Panc1 (cell line): Measurements from ENCODE around the gene DYNLL1. TPM values are rescaled to one million over a fixed set of nuclear protein-coding genes. Genes with fewer than 3 reads are reported as not detected.
A peak's percentile ranks its signal among the peaks of the same experiment; 100 is the strongest.

Experiments used
- ATAC-seq: fragments of 200-7000 bp; cut with Tn5 transposase; 2 replicates; pipeline ENCODE4 v1.9.1; 2020; ENCODE audit warnings: mild to moderate bottlenecking, moderate library complexity
- BruUV-seq: library from RNA; stranded (reverse); fragments of 400-500 nt; replicated peaks from 2 replicates; lab custom pipeline; 2021; lab: Mats Ljungman, UMichigan
- CTCF ChIA-PET: fragments of 300-600 bp; sonication (Branson Sonifier 250); formaldehyde crosslinking; loops from one replicate; lab custom pipeline; 2022; ENCODE audit warnings: antibody characterized with exemption; lab: Charles Lee
- POLR2A ChIA-PET: fragments of 300-600 bp; sonication (Branson Sonifier 250); formaldehyde crosslinking; loops from one replicate; lab custom pipeline; 2022; ENCODE audit warnings: antibody characterized with exemption; lab: Charles Lee
- DNase-seq: peaks from one replicate; pipeline ENCODE4 v3.0.0-alpha.2; 2010; ENCODE audit warnings: low read depth, low spot score
- H3K27ac ChIP-seq: 2 replicates; pipeline ENCODE4 v1.5.1; 2011; ENCODE audit warnings: mild to moderate bottlenecking, low read length, inconsistent platforms
- H3K27me3 ChIP-seq: fragments of 200-500 bp; sonication (Bioruptor generic); 2 replicates; pipeline ENCODE4 v1.6.0; 2014; ENCODE audit warnings: low read length, inconsistent platforms; ENCODE audit not compliant: control insufficient read depth, insufficient read depth
- H3K36me3 ChIP-seq: fragments of 200-500 bp; sonication (Bioruptor generic); 2 replicates; pipeline ENCODE4 v1.5.1; 2014; ENCODE audit warnings: inconsistent platforms, mild to moderate bottlenecking, low read length, moderate library complexity; ENCODE audit not compliant: control insufficient read depth, insufficient read depth
- H3K4me1 ChIP-seq: 2 replicates; pipeline ENCODE4 v1.5.1; 2011; ENCODE audit warnings: inconsistent platforms, mild to moderate bottlenecking, low read length, moderate library complexity; ENCODE audit not compliant: control insufficient read depth, insufficient read depth
- H3K4me3 ChIP-seq, 2 experiments: 2 replicates each; pipeline ENCODE4 v1.5.1; 2011 to 2012; ENCODE audit warnings: low read depth in 2 of 2, low read length in 2 of 2, mild to moderate bottlenecking in 2 of 2, inconsistent platforms in 1 of 2, moderate library complexity in 1 of 2
- H3K9me3 ChIP-seq: fragments of 200-500 bp; sonication (Bioruptor generic); 2 replicates; pipeline ENCODE4 v1.5.1; 2014; ENCODE audit warnings: low read depth, mild to moderate bottlenecking, inconsistent platforms, low read length, moderate library complexity; ENCODE audit not compliant: control insufficient read depth, insufficient read depth
- CTCF ChIP-seq: fragments of 450-650 bp; IDR thresholded peaks from 2 replicates; pipeline ENCODE4 v1.5.1; 2017; ENCODE audit warnings: mild to moderate bottlenecking
- POLR2AphosphoS5 ChIP-seq: IDR thresholded peaks from 2 replicates; pipeline ENCODE4 v1.6.1; 2012; ENCODE audit warnings: mild to moderate bottlenecking, low read depth, low read length, moderate library complexity
- SIN3A ChIP-seq: IDR thresholded peaks from 2 replicates; pipeline ENCODE4 v1.6.1; 2012; ENCODE audit warnings: low read depth, mild to moderate bottlenecking, low read length, moderate library complexity, borderline replicate concordance; ENCODE audit not compliant: insufficient read depth
- TCF7L2 ChIP-seq: IDR thresholded peaks from 2 replicates; pipeline ENCODE4 v1.6.1; 2011; ENCODE audit warnings: mild to moderate bottlenecking, low read depth, low read length, inconsistent platforms
- in situ Hi-C: cut with HindIII; loops from 2 replicates; pipeline ENCODE4 v1.10.0; 2016; ENCODE audit warnings: low sequenced_read_pairs, low pct_unique_long_range_greater_than_20kb
- intact Hi-C: fragments of 100-400 bp; cut with micrococcal nuclease; formaldehyde crosslinking; loops from one replicate; pipeline ENCODE4 v1.10.0; 2022; ENCODE audit not compliant: unreplicated experiment
- total RNA-seq: library from RNA; stranded (reverse); gene quantifications from one replicate; pipeline ENCODE4 v1.2.1, GENCODE V29; 2021; ENCODE audit not compliant: unreplicated experiment
- TF ChIP-seq, protein P1 (sequence below), 2 experiments: IDR thresholded peaks; 2 replicates each; pipeline ENCODE4 v1.6.1; 2011 to 2012; ENCODE audit warnings: low read depth in 2 of 2, control low read depth in 1 of 2, low read length in 1 of 2, mild to moderate bottlenecking in 1 of 2, moderate library complexity in 1 of 2; ENCODE audit not compliant: insufficient read depth in 1 of 2

DYNLL1 gene
- total RNA-seq, 1 experiment from 2014 or later, result 482 TPM

GRCh38 chr12:120534703-120535655, 39.1 kb downstream of the DYNLL1 start:
- H3K4me3 ChIP-seq, result peak overlapping the region; percentile 86 to 88
- CTCF ChIA-PET, result no interaction called here
- H3K36me3 ChIP-seq, result no peaks in the 10 kb centered on the region
- TF ChIP-seq CTCF (no peak), SIN3A (0 out of 2 replicates have a peak, but pooled peaks have one; percentile 29)
- TF ChIP-seq, protein P1, sequence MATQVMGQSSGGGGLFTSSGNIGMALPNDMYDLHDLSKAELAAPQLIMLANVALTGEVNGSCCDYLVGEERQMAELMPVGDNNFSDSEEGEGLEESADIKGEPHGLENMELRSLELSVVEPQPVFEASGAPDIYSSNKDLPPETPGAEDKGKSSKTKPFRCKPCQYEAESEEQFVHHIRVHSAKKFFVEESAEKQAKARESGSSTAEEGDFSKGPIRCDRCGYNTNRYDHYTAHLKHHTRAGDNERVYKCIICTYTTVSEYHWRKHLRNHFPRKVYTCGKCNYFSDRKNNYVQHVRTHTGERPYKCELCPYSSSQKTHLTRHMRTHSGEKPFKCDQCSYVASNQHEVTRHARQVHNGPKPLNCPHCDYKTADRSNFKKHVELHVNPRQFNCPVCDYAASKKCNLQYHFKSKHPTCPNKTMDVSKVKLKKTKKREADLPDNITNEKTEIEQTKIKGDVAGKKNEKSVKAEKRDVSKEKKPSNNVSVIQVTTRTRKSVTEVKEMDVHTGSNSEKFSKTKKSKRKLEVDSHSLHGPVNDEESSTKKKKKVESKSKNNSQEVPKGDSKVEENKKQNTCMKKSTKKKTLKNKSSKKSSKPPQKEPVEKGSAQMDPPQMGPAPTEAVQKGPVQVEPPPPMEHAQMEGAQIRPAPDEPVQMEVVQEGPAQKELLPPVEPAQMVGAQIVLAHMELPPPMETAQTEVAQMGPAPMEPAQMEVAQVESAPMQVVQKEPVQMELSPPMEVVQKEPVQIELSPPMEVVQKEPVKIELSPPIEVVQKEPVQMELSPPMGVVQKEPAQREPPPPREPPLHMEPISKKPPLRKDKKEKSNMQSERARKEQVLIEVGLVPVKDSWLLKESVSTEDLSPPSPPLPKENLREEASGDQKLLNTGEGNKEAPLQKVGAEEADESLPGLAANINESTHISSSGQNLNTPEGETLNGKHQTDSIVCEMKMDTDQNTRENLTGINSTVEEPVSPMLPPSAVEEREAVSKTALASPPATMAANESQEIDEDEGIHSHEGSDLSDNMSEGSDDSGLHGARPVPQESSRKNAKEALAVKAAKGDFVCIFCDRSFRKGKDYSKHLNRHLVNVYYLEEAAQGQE (IDR thresholded peaks at IDR 0.05; ENCODE audit: insufficient read depth in 1 of 2, low read depth in 2 of 2, low read length in 1 of 2), result no peak
- in situ Hi-C loops, result no loop called here
- H3K9me3 ChIP-seq, result no peaks in the 10 kb centered on the region
- DNase-seq, result no peak
- H3K4me1 ChIP-seq, result peaks cover 35% of the 10 kb centered on the region
- H3K27me3 ChIP-seq, result no peaks in the 10 kb centered on the region
- intact Hi-C loops, result no loop called here
- H3K27ac ChIP-seq, result peak overlapping the region; percentile 92
- POLR2A ChIA-PET, result interaction anchor here (0.5 to 0.6 kb wide), 2 partner anchors 232 to 368 kb away, joined by 3 to 5 read pairs; no protein-coding TSS in a partner anchor
- ATAC-seq, result peak; percentile 68
- no TSS peak for BruUV-seq

- H3K9me3 ChIP-seq, result no peaks in the 10 kb centered on the region
- in situ Hi-C loops, result no loop called here
- BruUV-seq, result no TSS peak
- ChIA-PET CTCF (interaction anchor here (0.6 kb wide), 1 partner anchor 404 kb away, joined by 7 read pairs; no protein-coding TSS in a partner anchor), POLR2A (interaction anchor here (0.6 kb wide), 1 partner anchor 23 kb away, joined by 7 read pairs; no protein-coding TSS in a partner anchor)
- H3K4me3 ChIP-seq, result peak overlapping the region; percentile 86 to 88
- intact Hi-C loops, result no loop called here
- no peak for ATAC-seq
- DNase-seq, result no peak
- H3K27me3 ChIP-seq, result no peaks in the 10 kb centered on the region
- H3K36me3 ChIP-seq, result no peaks in the 10 kb centered on the region
- peak overlapping the region; percentile 92 for H3K27ac ChIP-seq
- no peak for TF ChIP-seq SIN3A
- no peak for TF ChIP-seq POLR2AphosphoS5
- TF ChIP-seq, protein P1 (IDR thresholded peaks at IDR 0.05; ENCODE audit: insufficient read depth in 1 of 2, low read depth in 2 of 2, low read length in 1 of 2), result no peak
- no peak for TF ChIP-seq CTCF
- TF ChIP-seq TCF7L2, result no peak
- H3K4me1 ChIP-seq, result peaks cover 38% of the 10 kb centered on the region
Observed at GRCh38 chr12:120536064-120536791, 40.3 kb downstream of the DYNLL1 start.
